GM21786 (cell line): Measurements from ENCODE around the gene HEMGN.

Source experiments
- ATAC-seq: cut with Tn5 transposase; IDR thresholded peaks from one replicate; pipeline ENCODE4 v1.9.1; 2021; ENCODE audit not compliant: unreplicated experiment

The HEMGN gene

GRCh38 chr9:97900738-97901565 lies 37.0 kb downstream of the HEMGN start:
- no peak for ATAC-seq

GRCh38 chr9:97900103-97900737 lies 37.8 kb downstream of the HEMGN start:
- ATAC-seq, result no peak

GRCh38 chr9:97895695-97896332 lies 42.2 kb downstream of the HEMGN start:
- no peak for ATAC-seq

- ATAC-seq, result no peak
Observed at GRCh38 chr9:97895211-97895610, 42.8 kb downstream of the HEMGN start.

- no peak for ATAC-seq
Observed at GRCh38 chr9:97892421-97892820, 45.6 kb downstream of the HEMGN start.

- ATAC-seq, result no peak
Observed at GRCh38 chr9:97891736-97892135, 46.2 kb downstream of the HEMGN start.

GRCh38 chr9:97889941-97890887 lies 47.8 kb downstream of the HEMGN start:
- ATAC-seq, result no peak

GRCh38 chr9:97880336-97880735 lies 57.6 kb downstream of the HEMGN start:
- no peak for ATAC-seq
